Measurements from ENCODE around the gene VPS13C.
A peak's percentile ranks its signal among the peaks of the same experiment; 100 is the strongest.
"Not testable (repeated sequence)": the region's sequence is repeated elsewhere in the genome, so short reads cannot be mapped to it uniquely, and the experiment has no call there.

VPS13C gene

GRCh38 chr15:62075595-62076277, 15.5 kb upstream of the VPS13C start:
- no peak for DNase-seq

DNA sequence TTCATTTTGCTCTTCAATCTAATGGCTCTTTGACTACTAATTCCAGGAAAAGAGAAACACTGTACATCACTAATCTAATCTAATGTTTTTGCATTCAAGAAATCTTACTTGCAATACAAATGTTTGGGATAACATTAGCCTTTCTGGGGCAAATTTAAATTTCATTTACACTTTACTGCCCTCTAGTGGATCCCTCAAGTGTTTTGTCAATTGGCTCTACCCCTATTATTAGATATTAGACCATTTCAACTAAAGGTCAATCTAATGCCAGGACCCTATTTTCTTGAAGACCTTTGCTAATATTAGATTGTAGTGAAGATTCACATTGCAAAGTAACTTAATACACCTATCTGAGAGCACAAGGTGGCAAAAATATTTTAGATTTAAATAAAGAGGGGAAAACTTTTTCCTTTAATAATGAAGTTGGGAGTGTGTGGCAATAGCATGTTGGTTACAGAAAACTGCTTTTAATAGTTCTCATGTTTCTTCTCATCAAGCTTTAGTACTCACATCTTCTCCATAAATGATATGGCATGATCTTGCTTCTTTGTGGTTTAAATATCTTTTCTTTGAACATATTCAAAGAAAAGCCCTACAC, 11.6 kb upstream of the VPS13C start:
- DNase-seq: peak; percentile 45

- no peak for DNase-seq
These were observed 9.3 kb upstream of the VPS13C start for GRCh38 chr15:62069551-62069950.

- DNase-seq: peak; percentile 26
These were observed 8.5 kb upstream of the VPS13C start for GRCh38 chr15:62068810-62069167.

- peak; percentile 20 for DNase-seq
These were observed 8.0 kb upstream of the VPS13C start for GRCh38 chr15:62068071-62068809.

GRCh38 chr15:62067448-62068044, 7.3 kb upstream of the VPS13C start:
- DNase-seq: peak; percentile 24

DNA sequence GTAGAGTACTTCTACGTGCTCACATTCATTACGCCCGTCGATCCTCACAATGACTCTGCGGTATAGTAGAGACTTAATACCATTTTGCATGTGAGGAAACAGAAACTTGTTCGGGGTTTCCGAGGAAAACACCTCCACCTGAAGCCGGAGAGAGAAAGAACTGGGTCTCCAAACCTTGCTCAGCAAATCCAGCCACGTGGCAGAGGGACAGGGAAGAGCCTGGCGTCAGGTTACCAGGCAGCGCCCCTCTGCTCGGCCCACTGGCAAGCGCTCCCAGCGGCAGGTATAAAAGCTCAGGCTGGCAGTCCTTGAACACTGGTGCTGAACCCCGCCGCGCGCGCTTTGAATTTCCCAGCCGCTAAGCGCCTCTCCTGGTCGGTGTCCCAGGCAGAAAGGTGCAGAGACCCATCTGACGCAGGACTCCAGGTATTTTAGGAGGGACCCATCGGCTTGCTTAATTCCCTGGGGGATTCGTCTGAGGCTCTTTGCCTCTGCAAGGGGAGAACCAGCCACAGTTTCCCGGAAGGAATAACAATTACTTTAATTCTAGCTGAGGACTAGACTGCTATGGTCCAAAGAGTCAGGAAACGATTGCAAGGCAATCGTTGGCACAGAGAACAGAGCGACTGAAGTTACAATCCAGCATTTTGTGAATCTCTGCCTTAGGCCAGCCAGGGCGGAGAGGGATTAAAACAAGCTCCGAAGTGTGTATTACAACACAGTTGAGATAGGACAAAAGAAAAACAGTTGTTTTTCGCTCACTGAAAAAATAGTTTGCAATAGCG, 6.6 kb upstream of the VPS13C start, which contains the start of gene C2CD4A:
Gene C2CD4A, plus strand, starts transcription at position 315 of the 785 bp plus-strand sequence. CDS start 637 bp downstream, outside the sequence.
- peak; percentile 52 for DNase-seq

- DNase-seq: no peak
These were observed 3.8 kb upstream of the VPS13C start for GRCh38 chr15:62063825-62064635.

- no peak for DNase-seq
These were observed 641 bp upstream of the VPS13C start for GRCh38 chr15:62060896-62061280.

GRCh38 chr15:62059816-62060112, 483 bp downstream of the VPS13C start:
- peak; percentile 84 for DNase-seq

DNA sequence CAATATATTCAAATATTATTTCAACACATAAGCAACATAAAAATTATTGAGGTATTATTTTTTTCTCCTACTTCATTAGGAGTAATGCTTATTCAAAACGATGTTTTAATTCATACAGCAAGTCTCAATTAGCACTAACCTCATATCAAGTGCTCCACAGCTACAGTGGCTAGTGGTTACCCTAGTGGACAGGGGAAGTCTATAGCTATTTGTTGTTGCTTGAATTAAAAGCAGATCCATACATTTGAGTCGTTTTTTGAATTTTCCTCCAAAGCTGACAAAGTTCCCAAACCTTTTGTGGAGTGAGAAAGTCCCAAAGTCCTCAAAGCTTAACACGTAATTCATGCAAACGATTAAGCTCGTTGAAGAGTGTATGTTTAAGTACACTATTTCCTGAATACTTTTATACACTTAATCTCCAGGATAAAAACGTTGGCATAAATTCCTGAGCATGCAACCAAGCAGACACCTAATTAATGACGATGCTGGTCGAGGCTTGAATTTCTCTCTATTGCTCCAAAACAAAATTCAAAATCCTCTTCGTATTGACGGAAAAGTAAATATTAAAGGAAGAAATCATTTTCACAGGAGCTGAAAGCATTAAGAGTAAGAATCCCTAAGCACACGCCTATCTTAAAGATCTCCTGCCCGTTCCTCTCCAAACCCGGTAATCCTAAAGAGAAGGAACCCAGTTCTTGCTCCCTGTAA, 985 bp downstream of the VPS13C start:
- no peak for DNase-seq

- no peak for DNase-seq
These were observed 1.8 kb downstream of the VPS13C start for GRCh38 chr15:62058327-62059028.

GRCh38 chr15:62057341-62057980, 2.8 kb downstream of the VPS13C start:
- DNase-seq: no peak

GRCh38 chr15:62054979-62055378, 5.3 kb downstream of the VPS13C start:
- no peak for DNase-seq

GRCh38 chr15:62053439-62054085, 6.7 kb downstream of the VPS13C start:
- DNase-seq: peak; percentile 4

DNA sequence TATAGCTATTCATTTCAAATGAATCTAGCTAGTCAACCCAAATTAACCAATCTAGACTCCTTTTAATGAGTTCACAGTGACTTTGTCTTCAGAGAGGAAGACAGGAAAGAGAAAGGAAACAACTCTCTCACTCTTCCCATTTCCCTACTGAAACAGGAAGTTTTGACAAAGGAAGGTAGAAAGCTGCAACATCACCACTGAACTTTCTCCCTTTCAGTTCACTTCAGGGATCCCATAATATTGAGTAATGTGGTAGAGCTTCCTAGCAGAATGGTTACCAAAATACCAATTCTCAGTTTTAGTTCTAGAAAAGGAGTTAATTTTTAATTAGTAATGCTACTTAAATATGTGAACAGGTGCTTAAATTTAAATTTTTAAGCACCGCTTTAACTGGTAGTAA, 7.5 kb downstream of the VPS13C start:
- no peak for DNase-seq

DNA sequence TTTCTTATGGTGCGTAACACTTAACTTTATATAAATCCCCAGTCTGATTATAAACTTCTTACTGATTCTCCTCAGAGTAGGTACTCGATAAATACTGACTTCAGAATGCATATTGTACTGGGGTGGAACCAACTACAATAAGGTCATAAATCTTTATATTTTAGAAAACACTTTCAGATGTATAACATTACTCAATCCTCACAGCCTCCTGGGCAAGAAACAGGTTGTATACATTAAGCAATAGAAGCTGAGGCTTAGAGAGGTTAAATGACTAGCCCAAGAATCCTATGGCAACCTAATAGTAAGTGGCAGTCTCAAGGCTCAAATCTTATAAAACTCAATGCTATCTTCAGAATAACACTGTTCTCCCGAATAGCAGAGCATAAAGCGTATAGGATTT, 9.1 kb downstream of the VPS13C start:
- DNase-seq: no peak

DNA sequence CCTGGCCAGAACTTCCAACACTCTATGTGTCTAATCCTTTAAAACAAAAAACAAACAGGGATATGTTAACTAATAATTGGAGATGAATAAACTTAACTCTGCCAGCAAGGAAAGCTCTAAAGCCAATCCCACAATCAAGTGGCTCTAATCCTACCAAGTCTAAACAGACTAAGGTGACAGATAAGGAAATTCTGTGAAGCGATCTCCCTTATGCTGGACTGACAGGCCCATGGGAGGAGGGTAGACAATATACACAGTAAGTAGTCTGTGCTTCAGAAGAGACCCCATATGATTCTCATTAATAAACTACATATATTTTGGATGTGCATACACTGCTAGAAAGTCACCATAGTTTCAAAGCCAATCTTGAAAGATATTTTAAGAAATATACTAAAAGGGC, 10.1 kb downstream of the VPS13C start:
- no peak for DNase-seq

GRCh38 chr15:62048254-62048653, 12.0 kb downstream of the VPS13C start:
- not testable (repeated sequence) for DNase-seq

Data from activated CD4-positive, alpha-beta T cell treated with anti-CD3 and anti-CD28 coated beads, Interleukin-10, Interleukin-2, amounts not matched to agents 100 ng/mL and 50 ng/mL, durations not matched to agents 16 hours and 8 hours (primary cell).